ENCODE data around the gene PTPRG. TPM values are rescaled to one million over a fixed set of nuclear protein-coding genes. Genes with fewer than 3 reads are reported as not detected.

Gene PTPRG
- total RNA-seq, 1 experiment from 2014 or later, result 32.1 TPM

DNA sequence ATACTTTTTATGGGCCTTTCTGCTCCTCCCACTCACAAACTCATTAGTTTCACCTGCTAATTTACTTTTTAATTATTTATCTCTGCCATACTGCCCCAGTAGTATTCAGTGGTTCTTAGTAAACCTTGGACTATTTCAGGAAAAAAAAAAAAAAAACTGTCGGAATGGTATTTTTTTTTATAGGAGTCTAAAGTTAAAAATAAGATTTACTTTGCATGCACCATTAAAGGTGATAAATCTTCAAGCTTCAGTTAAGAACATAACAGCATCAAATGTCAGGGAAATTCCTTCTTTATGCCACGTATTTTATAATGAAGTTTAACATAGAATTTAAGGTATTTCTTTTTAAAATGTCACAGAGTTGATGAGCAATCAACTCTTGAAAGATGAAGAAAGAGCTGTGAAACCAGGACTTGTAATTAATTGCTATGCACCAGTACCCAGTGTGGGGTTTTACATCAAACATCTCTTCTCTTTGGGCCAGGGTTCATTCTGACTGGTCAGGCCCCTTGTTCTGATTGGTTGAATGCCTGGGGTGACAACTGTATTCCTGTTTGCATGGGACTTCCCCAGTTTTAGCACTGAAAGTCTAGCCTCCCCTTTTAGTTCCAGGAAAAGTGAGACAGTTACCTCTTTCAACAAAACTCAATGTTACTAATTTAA, 40.3 kb upstream of the PTPRG start (continued):
- TF ChIP-seq, protein P1, sequence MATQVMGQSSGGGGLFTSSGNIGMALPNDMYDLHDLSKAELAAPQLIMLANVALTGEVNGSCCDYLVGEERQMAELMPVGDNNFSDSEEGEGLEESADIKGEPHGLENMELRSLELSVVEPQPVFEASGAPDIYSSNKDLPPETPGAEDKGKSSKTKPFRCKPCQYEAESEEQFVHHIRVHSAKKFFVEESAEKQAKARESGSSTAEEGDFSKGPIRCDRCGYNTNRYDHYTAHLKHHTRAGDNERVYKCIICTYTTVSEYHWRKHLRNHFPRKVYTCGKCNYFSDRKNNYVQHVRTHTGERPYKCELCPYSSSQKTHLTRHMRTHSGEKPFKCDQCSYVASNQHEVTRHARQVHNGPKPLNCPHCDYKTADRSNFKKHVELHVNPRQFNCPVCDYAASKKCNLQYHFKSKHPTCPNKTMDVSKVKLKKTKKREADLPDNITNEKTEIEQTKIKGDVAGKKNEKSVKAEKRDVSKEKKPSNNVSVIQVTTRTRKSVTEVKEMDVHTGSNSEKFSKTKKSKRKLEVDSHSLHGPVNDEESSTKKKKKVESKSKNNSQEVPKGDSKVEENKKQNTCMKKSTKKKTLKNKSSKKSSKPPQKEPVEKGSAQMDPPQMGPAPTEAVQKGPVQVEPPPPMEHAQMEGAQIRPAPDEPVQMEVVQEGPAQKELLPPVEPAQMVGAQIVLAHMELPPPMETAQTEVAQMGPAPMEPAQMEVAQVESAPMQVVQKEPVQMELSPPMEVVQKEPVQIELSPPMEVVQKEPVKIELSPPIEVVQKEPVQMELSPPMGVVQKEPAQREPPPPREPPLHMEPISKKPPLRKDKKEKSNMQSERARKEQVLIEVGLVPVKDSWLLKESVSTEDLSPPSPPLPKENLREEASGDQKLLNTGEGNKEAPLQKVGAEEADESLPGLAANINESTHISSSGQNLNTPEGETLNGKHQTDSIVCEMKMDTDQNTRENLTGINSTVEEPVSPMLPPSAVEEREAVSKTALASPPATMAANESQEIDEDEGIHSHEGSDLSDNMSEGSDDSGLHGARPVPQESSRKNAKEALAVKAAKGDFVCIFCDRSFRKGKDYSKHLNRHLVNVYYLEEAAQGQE (IDR thresholded peaks at IDR 0.05; ENCODE audit: low read depth), result no peak

DNA sequence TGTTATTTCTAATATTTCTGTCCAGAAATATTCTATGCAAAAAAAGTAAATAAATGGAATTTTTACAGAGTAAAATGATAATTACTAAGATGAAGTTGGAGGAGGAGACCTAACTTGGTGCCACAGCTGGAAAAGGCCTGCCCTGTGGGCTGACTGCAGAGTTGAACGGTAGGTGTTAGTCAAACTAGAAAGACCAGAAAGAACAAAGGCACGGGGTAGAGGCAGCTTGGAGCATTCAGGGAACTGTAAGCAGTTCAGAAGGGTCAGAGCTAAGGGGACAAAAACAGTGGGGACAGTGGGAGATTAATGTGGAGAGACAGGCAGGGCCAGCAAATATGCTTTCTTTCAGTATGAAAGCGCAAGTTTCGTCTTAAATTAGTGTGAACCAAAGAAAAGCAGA, 39.3 kb upstream of the PTPRG start:
- no peak overlapping the region for H3K27ac ChIP-seq (ENCODE audit: low read depth, low read length)
- H3K27me3 ChIP-seq (ENCODE audit: insufficient read depth, low read length), result no peaks in the 10 kb centered on the region
- no peak overlapping the region for H2AFZ ChIP-seq (ENCODE audit: low read depth, low read length, poor library complexity, severe bottlenecking)
- no peak overlapping the region for H3K9ac ChIP-seq (ENCODE audit: low read length)
- DNase-seq (ENCODE audit: low read depth, low spot score), result no peak
- ChIA-PET RAD21 (ENCODE audit: low non-redundant PET in 1 of 2, low total read pairs in 2 of 2, uncharacterized antibody in 2 of 2, unreplicated experiment in 2 of 2) (no interaction called here), POLR2A (no interaction called here), CTCF (interaction anchor here (2.8 kb wide), 1 partner anchor 8 kb away, joined by 10 read pairs; no protein-coding TSS in a partner anchor)
- no peak for ATAC-seq
- H3K9me2 ChIP-seq (ENCODE audit: insufficient read depth), result no peaks in the 10 kb centered on the region
- H4K20me1 ChIP-seq (ENCODE audit: insufficient read depth), result no peaks in the 10 kb centered on the region
- H3K9me3 ChIP-seq (ENCODE audit: control insufficient read depth in 1 of 2, insufficient read depth in 1 of 2, low read depth in 1 of 2, low read length in 2 of 2), result no peaks in the 10 kb centered on the region
- H3K4me3 ChIP-seq (replicated peaks in 1 of 2; ENCODE audit: low read depth in 1 of 2, low read length in 2 of 2), result no peak overlapping the region
- no peaks in the 10 kb centered on the region for H3K79me2 ChIP-seq (ENCODE audit: insufficient read depth, low read length)
- no TSS peak for BruUV-seq (replicated peaks)
- no peaks in the 10 kb centered on the region for H3K36me3 ChIP-seq (ENCODE audit: control insufficient read depth in 1 of 2, insufficient read depth in 2 of 2, low read length in 2 of 2)
- TF ChIP-seq SP1 (IDR thresholded peaks at IDR 0.05; ENCODE audit: low read depth) (no peak), EZH2 (IDR thresholded peaks at IDR 0.05) (no peak), EZH2phosphoT487 (IDR thresholded peaks at IDR 0.05; ENCODE audit: borderline replicate concordance) (no peak), SIN3A (IDR thresholded peaks at IDR 0.05; ENCODE audit: low read depth) (no peak)
- TF ChIP-seq, protein P2, sequence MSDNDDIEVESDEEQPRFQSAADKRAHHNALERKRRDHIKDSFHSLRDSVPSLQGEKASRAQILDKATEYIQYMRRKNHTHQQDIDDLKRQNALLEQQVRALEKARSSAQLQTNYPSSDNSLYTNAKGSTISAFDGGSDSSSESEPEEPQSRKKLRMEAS (IDR thresholded peaks at IDR 0.05), result no peak
- TF ChIP-seq, protein P3, sequence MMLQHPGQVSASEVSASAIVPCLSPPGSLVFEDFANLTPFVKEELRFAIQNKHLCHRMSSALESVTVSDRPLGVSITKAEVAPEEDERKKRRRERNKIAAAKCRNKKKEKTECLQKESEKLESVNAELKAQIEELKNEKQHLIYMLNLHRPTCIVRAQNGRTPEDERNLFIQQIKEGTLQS (IDR thresholded peaks at IDR 0.05), result no peak
- TF ChIP-seq, protein P4, sequence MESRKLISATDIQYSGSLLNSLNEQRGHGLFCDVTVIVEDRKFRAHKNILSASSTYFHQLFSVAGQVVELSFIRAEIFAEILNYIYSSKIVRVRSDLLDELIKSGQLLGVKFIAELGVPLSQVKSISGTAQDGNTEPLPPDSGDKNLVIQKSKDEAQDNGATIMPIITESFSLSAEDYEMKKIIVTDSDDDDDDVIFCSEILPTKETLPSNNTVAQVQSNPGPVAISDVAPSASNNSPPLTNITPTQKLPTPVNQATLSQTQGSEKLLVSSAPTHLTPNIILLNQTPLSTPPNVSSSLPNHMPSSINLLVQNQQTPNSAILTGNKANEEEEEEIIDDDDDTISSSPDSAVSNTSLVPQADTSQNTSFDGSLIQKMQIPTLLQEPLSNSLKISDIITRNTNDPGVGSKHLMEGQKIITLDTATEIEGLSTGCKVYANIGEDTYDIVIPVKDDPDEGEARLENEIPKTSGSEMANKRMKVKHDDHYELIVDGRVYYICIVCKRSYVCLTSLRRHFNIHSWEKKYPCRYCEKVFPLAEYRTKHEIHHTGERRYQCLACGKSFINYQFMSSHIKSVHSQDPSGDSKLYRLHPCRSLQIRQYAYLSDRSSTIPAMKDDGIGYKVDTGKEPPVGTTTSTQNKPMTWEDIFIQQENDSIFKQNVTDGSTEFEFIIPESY (IDR thresholded peaks at IDR 0.05; ENCODE audit: extremely low read depth, insufficient replicate concordance, low read length), result no peak
- no peak overlapping the region for H3K4me2 ChIP-seq (ENCODE audit: low read length)
- intact Hi-C loops (cut with micrococcal nuclease), result no loop called here
- no peaks in the 10 kb centered on the region; a peak in 1 of 4 replicates for H3K4me1 ChIP-seq (ENCODE audit: control insufficient read depth in 1 of 2, insufficient read depth in 2 of 2, low read length in 2 of 2)
